Panc1 (cell line): ENCODE measurements around the gene SERHL2.

ENCODE experiments used
- POLR2AphosphoS5 ChIP-seq: IDR thresholded peaks from 2 replicates; pipeline ENCODE4 v1.6.1; 2012; ENCODE audit warnings: mild to moderate bottlenecking, low read depth, low read length, moderate library complexity
- TCF7L2 ChIP-seq: IDR thresholded peaks from 2 replicates; pipeline ENCODE4 v1.6.1; 2011; ENCODE audit warnings: mild to moderate bottlenecking, low read depth, low read length, inconsistent platforms
- TF ChIP-seq, protein P1 (sequence below): fragments of 450-650 bp; IDR thresholded peaks from 2 replicates; pipeline ENCODE4 v1.5.1; 2017; ENCODE audit warnings: mild to moderate bottlenecking
- TF ChIP-seq, protein P2 (sequence below), 2 experiments: IDR thresholded peaks; 2 replicates each; pipeline ENCODE4 v1.6.1; 2011 to 2012; ENCODE audit warnings: low read depth in 2 of 2, control low read depth in 1 of 2, low read length in 1 of 2, mild to moderate bottlenecking in 1 of 2, moderate library complexity in 1 of 2; ENCODE audit not compliant: insufficient read depth in 1 of 2

DNA sequence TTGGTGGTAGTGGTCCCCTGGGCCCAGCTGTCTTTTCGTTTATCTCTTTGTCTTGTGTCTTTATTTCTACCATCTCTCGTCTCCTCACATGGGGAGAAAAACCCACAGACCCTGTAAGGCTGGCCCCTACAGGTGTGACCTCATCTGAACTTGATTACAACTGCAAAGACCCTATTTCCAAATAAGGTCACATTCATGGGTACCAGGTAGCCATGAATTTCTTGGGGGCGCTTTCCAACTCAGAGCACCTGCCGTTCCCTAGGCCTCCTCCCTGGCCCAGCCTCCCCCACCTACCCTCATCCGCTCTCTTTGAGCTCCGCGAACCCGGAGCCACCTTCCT is 20.1 kb upstream of the SERHL2 start:
- TF ChIP-seq, protein P1, sequence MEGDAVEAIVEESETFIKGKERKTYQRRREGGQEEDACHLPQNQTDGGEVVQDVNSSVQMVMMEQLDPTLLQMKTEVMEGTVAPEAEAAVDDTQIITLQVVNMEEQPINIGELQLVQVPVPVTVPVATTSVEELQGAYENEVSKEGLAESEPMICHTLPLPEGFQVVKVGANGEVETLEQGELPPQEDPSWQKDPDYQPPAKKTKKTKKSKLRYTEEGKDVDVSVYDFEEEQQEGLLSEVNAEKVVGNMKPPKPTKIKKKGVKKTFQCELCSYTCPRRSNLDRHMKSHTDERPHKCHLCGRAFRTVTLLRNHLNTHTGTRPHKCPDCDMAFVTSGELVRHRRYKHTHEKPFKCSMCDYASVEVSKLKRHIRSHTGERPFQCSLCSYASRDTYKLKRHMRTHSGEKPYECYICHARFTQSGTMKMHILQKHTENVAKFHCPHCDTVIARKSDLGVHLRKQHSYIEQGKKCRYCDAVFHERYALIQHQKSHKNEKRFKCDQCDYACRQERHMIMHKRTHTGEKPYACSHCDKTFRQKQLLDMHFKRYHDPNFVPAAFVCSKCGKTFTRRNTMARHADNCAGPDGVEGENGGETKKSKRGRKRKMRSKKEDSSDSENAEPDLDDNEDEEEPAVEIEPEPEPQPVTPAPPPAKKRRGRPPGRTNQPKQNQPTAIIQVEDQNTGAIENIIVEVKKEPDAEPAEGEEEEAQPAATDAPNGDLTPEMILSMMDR: no peak
- TF ChIP-seq POLR2AphosphoS5 (no peak), TCF7L2 (no peak)
- TF ChIP-seq, protein P2, sequence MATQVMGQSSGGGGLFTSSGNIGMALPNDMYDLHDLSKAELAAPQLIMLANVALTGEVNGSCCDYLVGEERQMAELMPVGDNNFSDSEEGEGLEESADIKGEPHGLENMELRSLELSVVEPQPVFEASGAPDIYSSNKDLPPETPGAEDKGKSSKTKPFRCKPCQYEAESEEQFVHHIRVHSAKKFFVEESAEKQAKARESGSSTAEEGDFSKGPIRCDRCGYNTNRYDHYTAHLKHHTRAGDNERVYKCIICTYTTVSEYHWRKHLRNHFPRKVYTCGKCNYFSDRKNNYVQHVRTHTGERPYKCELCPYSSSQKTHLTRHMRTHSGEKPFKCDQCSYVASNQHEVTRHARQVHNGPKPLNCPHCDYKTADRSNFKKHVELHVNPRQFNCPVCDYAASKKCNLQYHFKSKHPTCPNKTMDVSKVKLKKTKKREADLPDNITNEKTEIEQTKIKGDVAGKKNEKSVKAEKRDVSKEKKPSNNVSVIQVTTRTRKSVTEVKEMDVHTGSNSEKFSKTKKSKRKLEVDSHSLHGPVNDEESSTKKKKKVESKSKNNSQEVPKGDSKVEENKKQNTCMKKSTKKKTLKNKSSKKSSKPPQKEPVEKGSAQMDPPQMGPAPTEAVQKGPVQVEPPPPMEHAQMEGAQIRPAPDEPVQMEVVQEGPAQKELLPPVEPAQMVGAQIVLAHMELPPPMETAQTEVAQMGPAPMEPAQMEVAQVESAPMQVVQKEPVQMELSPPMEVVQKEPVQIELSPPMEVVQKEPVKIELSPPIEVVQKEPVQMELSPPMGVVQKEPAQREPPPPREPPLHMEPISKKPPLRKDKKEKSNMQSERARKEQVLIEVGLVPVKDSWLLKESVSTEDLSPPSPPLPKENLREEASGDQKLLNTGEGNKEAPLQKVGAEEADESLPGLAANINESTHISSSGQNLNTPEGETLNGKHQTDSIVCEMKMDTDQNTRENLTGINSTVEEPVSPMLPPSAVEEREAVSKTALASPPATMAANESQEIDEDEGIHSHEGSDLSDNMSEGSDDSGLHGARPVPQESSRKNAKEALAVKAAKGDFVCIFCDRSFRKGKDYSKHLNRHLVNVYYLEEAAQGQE (IDR thresholded peaks at IDR 0.05; ENCODE audit: insufficient read depth in 1 of 2, low read depth in 2 of 2, low read length in 1 of 2): no peak
